MM.1S (cell line): Measurements from ENCODE around the gene BCOR.

Experiments
- EZH2 ChIP-seq: fragments of 300-600 bp; sonication (generic); optimal IDR thresholded peaks from 2 replicates; pipeline ENCODE3; 2017; ENCODE audit warnings: low read depth, mild to moderate bottlenecking, antibody characterized with exemption, low read length, mixed read lengths
- EZH2phosphoT487 ChIP-seq: fragments of 300-600 bp; sonication (generic); IDR thresholded peaks from 2 replicates; pipeline ENCODE4 v1.6.1; 2018; ENCODE audit warnings: antibody characterized with exemption, low read length
- TF ChIP-seq, protein P1 (sequence below): fragments of 300-600 bp; sonication (generic); IDR thresholded peaks from 2 replicates; pipeline ENCODE4 v1.5.1; 2016; ENCODE audit warnings: antibody characterized with exemption, low read length, mixed read lengths

DNA sequence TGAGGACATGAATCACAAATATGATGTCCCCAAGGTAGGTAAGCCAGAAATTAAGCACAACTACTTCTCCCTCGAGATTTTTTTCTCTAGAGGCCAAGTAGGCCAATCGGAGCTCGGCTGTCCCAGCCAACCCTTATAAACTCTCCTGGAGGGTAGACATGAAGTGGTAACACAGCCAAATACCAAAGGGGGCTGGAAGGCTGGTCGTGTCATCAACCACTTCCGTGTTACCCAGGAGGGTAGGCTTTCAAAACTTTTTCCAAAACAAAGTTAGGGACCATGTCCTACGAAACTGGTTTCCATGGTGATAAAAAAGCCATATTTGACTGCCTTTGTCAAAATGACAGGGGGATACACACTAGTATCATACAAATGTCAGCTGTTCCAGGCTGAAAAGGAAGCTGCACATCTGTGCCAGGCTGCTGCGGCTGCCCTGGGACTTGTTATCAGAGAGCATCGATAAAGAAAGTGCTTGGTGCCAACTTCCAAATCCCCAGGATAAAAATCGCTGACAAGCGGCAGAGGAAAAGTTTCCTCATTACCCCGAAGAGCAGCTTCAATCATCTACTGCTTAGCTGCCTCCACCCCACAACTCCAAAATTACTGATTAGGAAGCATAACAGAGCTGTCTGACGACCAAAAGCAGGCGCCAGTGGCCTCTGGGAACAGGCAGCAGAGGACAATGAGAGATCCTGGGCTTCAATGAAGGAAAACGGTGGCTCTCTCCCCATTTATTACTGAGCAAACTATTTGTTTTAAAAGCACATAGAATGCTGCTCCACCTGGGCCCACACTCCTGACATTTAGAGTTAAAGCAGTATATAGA lies 20.8 kb downstream of the BCOR start:
- TF ChIP-seq, protein P1, sequence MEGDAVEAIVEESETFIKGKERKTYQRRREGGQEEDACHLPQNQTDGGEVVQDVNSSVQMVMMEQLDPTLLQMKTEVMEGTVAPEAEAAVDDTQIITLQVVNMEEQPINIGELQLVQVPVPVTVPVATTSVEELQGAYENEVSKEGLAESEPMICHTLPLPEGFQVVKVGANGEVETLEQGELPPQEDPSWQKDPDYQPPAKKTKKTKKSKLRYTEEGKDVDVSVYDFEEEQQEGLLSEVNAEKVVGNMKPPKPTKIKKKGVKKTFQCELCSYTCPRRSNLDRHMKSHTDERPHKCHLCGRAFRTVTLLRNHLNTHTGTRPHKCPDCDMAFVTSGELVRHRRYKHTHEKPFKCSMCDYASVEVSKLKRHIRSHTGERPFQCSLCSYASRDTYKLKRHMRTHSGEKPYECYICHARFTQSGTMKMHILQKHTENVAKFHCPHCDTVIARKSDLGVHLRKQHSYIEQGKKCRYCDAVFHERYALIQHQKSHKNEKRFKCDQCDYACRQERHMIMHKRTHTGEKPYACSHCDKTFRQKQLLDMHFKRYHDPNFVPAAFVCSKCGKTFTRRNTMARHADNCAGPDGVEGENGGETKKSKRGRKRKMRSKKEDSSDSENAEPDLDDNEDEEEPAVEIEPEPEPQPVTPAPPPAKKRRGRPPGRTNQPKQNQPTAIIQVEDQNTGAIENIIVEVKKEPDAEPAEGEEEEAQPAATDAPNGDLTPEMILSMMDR = no peak
- TF ChIP-seq EZH2 (no peak), EZH2phosphoT487 (no peak)
